Measurements from ENCODE around the gene ZNF485.

DNA sequence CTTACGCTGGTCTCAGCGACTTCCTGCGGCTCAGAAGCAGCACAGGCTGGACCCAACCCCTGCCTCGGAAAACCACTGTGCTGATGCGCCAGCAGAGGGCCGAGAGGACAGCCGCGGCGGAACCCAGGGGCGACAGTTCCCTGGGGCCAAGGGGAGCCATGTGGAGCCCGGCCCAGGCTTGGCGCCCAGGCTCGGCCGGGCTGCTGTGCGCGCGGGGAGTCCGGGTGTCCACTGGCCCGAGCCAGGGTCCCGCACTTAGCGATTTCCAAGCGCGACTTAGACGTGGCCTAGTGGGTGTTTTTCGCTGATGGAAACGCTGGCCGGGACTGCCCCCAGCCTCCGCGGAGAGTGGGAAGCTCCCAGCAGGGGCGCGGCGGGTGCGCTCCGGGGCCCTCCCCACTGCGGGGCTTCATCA, 61.1 kb downstream of the ZNF485 start:
- TF ChIP-seq GATA3 (IDR thresholded peaks at IDR 0.05; ENCODE audit: low read depth, low read length) (no peak), GATA2 (IDR thresholded peaks at IDR 0.05; ENCODE audit: low read depth, low read length) (no peak)
